ENCODE results near the gene MEGF8. TPM values are rescaled to one million over a fixed set of nuclear protein-coding genes. Genes with fewer than 3 reads are reported as not detected.
"Not testable (repeated sequence)": the region's sequence is repeated elsewhere in the genome, so short reads cannot be mapped to it uniquely, and the experiment has no call there.

MEGF8 gene
- total RNA-seq, 1 experiment from 2014 or later: 7.7 TPM

GRCh38 chr19:42328106-42328505 is 2.7 kb downstream of the MEGF8 start:
- H3K27me3 ChIP-seq (ENCODE audit: low read length): no peaks in the 10 kb centered on the region
- H3K79me2 ChIP-seq (ENCODE audit: low read length): peaks cover 34% of the 10 kb centered on the region
- no peak overlapping the region for H2AFZ ChIP-seq (ENCODE audit: low read length)
- no peaks in the 10 kb centered on the region for H3F3A ChIP-seq (ENCODE audit: low read length, unreplicated experiment)
- ATAC-seq (no peak), DNase-seq (no peak)
- no peak overlapping the region for H3K27ac ChIP-seq (ENCODE audit: low read length)
- H3K4me2 ChIP-seq (ENCODE audit: low read length): no peak overlapping the region
- ChIA-PET CTCF (no interaction called here), POLR2A (ENCODE audit: unreplicated experiment) (no interaction called here)
- intact Hi-C loops (cut with micrococcal nuclease): no loop called here
- H3K4me1 ChIP-seq (ENCODE audit: insufficient read depth, low read length): peaks cover 8% of the 10 kb centered on the region
- H4K20me1 ChIP-seq (ENCODE audit: low read length): no peaks in the 10 kb centered on the region
- TF ChIP-seq EZH2 (IDR thresholded peaks at IDR 0.05; ENCODE audit: low read length, unreplicated experiment) (no peak), CTCF (conservative IDR thresholded peaks at IDR 0.05; ENCODE audit: low read depth, low read length) (no peak), EZH2phosphoT487 (IDR thresholded peaks at IDR 0.05; ENCODE audit: borderline replicate concordance, low read length) (no peak)
- H3K36me3 ChIP-seq (ENCODE audit: low read depth, low read length): no peaks in the 10 kb centered on the region
- no TSS peak for BruUV-seq (replicated peaks)
- no peaks in the 10 kb centered on the region for H3K9me2 ChIP-seq (replicated peaks; ENCODE audit: low read length)
- H3K4me3 ChIP-seq (ENCODE audit: low read length): no peak overlapping the region
- H3K9me3 ChIP-seq (ENCODE audit: low read length): no peaks in the 10 kb centered on the region
- H3K9ac ChIP-seq (ENCODE audit: low read length): no peak overlapping the region

- Histone ChIP-seq H3K9me3 (ENCODE audit: low read length) (no peaks in the 10 kb centered on the region), H3F3A (ENCODE audit: low read length, unreplicated experiment) (no peaks in the 10 kb centered on the region), H2AFZ (ENCODE audit: low read length) (no peak overlapping the region), H3K27ac (ENCODE audit: low read length) (no peak overlapping the region), H3K4me2 (ENCODE audit: low read length) (no peak overlapping the region), H3K79me2 (ENCODE audit: low read length) (peaks cover 34% of the 10 kb centered on the region), H3K27me3 (ENCODE audit: low read length) (no peaks in the 10 kb centered on the region), H3K4me3 (ENCODE audit: low read length) (no peak overlapping the region), H4K20me1 (ENCODE audit: low read length) (no peaks in the 10 kb centered on the region), H3K4me1 (ENCODE audit: insufficient read depth, low read length) (peaks cover 8% of the 10 kb centered on the region), H3K9me2 (replicated peaks; ENCODE audit: low read length) (no peaks in the 10 kb centered on the region), H3K36me3 (ENCODE audit: low read depth, low read length) (no peaks in the 10 kb centered on the region), H3K9ac (ENCODE audit: low read length) (no peak overlapping the region)
- ATAC-seq: no peak
- TF ChIP-seq EZH2phosphoT487 (IDR thresholded peaks at IDR 0.05; ENCODE audit: borderline replicate concordance, low read length): no peak
- no peak for TF ChIP-seq CTCF (conservative IDR thresholded peaks at IDR 0.05; ENCODE audit: low read depth, low read length)
- no peak for TF ChIP-seq EZH2 (IDR thresholded peaks at IDR 0.05; ENCODE audit: low read length, unreplicated experiment)
- intact Hi-C loops (cut with micrococcal nuclease): no loop called here
- POLR2A ChIA-PET (ENCODE audit: unreplicated experiment): no interaction called here
- DNase-seq: no peak
- CTCF ChIA-PET: no interaction called here
- no TSS peak for BruUV-seq (replicated peaks)
Measured at GRCh38 chr19:42328854-42329253, 3.4 kb downstream of the MEGF8 start.

GRCh38 chr19:42330241-42330711 is 4.8 kb downstream of the MEGF8 start:
- ChIA-PET CTCF (interaction anchor here (1.0 kb wide), 1 partner anchor 84 kb away, joined by 3 read pairs; no protein-coding TSS in a partner anchor), POLR2A (ENCODE audit: unreplicated experiment) (no interaction called here)
- Histone ChIP-seq H3K27me3 (ENCODE audit: low read length) (no peaks in the 10 kb centered on the region), H3K4me1 (ENCODE audit: insufficient read depth, low read length) (peaks cover 8% of the 10 kb centered on the region), H3K4me3 (ENCODE audit: low read length) (no peak overlapping the region), H3K9ac (ENCODE audit: low read length) (no peak overlapping the region), H3K9me3 (ENCODE audit: low read length) (no peaks in the 10 kb centered on the region), H3K27ac (ENCODE audit: low read length) (no peak overlapping the region), H3K36me3 (ENCODE audit: low read depth, low read length) (no peaks in the 10 kb centered on the region), H4K20me1 (ENCODE audit: low read length) (no peaks in the 10 kb centered on the region), H3K79me2 (ENCODE audit: low read length) (peaks cover 34% of the 10 kb centered on the region), H3K4me2 (ENCODE audit: low read length) (no peak overlapping the region), H3F3A (ENCODE audit: low read length, unreplicated experiment) (no peaks in the 10 kb centered on the region), H2AFZ (ENCODE audit: low read length) (no peak overlapping the region), H3K9me2 (replicated peaks; ENCODE audit: low read length) (no peaks in the 10 kb centered on the region)
- DNase-seq: no peak
- BruUV-seq (replicated peaks): no TSS peak
- TF ChIP-seq CTCF (conservative IDR thresholded peaks at IDR 0.05; ENCODE audit: low read depth, low read length) (no peak), EZH2 (IDR thresholded peaks at IDR 0.05; ENCODE audit: low read length, unreplicated experiment) (no peak), EZH2phosphoT487 (IDR thresholded peaks at IDR 0.05; ENCODE audit: borderline replicate concordance, low read length) (no peak)
- no peak for ATAC-seq
- intact Hi-C loops (cut with micrococcal nuclease): no loop called here

- H3K4me2 ChIP-seq (ENCODE audit: low read length); H3K36me3 ChIP-seq (ENCODE audit: low read depth, low read length); H4K20me1 ChIP-seq (ENCODE audit: low read length); H3K27ac ChIP-seq (ENCODE audit: low read length); ATAC-seq; H3K9me3 ChIP-seq (ENCODE audit: low read length); H2AFZ ChIP-seq (ENCODE audit: low read length); H3K9me2 ChIP-seq (replicated peaks; ENCODE audit: low read length); intact Hi-C loops (cut with micrococcal nuclease); DNase-seq; POLR2A ChIA-PET (ENCODE audit: unreplicated experiment); BruUV-seq (replicated peaks); H3K4me1 ChIP-seq (ENCODE audit: insufficient read depth, low read length); H3K4me3 ChIP-seq (ENCODE audit: low read length); H3F3A ChIP-seq (ENCODE audit: low read length, unreplicated experiment); H3K27me3 ChIP-seq (ENCODE audit: low read length); H3K9ac ChIP-seq (ENCODE audit: low read length): not testable (repeated sequence)
- CTCF ChIA-PET: interaction anchor here (0.5 kb wide), 1 partner anchor 81 kb away, joined by 3 read pairs; no protein-coding TSS in a partner anchor
- H3K79me2 ChIP-seq (ENCODE audit: low read length): peaks cover 27% of the 10 kb centered on the region
Measured at GRCh38 chr19:42331333-42331732, 5.9 kb downstream of the MEGF8 start.
